Ovary (tissue), 3 donors: ENCODE results near the gene CDK6.

Source experiments
- CTCF ChIP-seq, 3 donors: fragments of 450-650 bp in 2 of 3; fragments of 200-600 bp in 1 of 3; IDR thresholded peaks; one replicate each; pipeline versions ENCODE4 v1.5.1 to v1.8.0; 2016 to 2022; ENCODE audit warnings: antibody characterized with exemption in 3 of 3, mild to moderate bottlenecking in 1 of 3
- POLR2A ChIP-seq: fragments of 450-650 bp; IDR thresholded peaks from one replicate; pipeline ENCODE4 v1.6.1; 2017; ENCODE audit warnings: antibody characterized with exemption, mild to moderate bottlenecking, moderate library complexity
- donor health status: DM: no; HTN: no; CAD: no.

GRCh38 chr7:92856436-92856835 lies 20.1 kb upstream of the CDK6 start:
- TF ChIP-seq CTCF (IDR thresholded peaks at IDR 0.05) = no peak
- TF ChIP-seq POLR2A = no peak
